HepG2 (cell line): ENCODE data around the gene ZDHHC18. TPM values are rescaled to one million over a fixed set of nuclear protein-coding genes. Genes with fewer than 3 reads are reported as not detected.
A peak's percentile ranks its signal among the peaks of the same experiment; 100 is the strongest.

Experiments
- ATAC-seq: fragments of 200-7000 bp; cut with Tn5 transposase; 3 replicates; pipeline ENCODE4 v1.9.1; 2020; ENCODE audit warnings: mild to moderate bottlenecking, moderate library complexity
- BruUV-seq: library from RNA; stranded (reverse); fragments of 400-500 nt; replicated peaks from 2 replicates; lab custom pipeline; 2021; lab: Mats Ljungman, UMichigan
- CTCF ChIA-PET: fragments of 300-600 bp; formaldehyde crosslinking; extraction: SDS; loops from one replicate; lab custom pipeline; 2021; ENCODE audit warnings: low total read pairs, inconsistent platforms, low intra/inter-chr PET ratio; lab: Yijun Ruan, JAX
- POLR2A ChIA-PET: fragments of 350-600 bp; sonication (Branson Sonifier 250); formaldehyde crosslinking; loops from one replicate; lab custom pipeline; 2020; ENCODE audit warnings: antibody characterized with exemption, inconsistent platforms; lab: Yijun Ruan, JAX
- DNase-seq: peaks from one replicate; pipeline ENCODE4 v3.0.0-alpha.2; 2015; ENCODE audit warnings: low spot score
- FAIRE-seq: peaks from 3 replicates; lab custom pipeline; 2011; peaks lifted over from hg19 to GRCh38; lab: Jason Lieb, UNC
- H2AFZ ChIP-seq: one replicate; pipeline ENCODE4 v1.6.1; 2011; ENCODE audit warnings: low read length, inconsistent platforms
- H3K27ac ChIP-seq: fragments of 300-600 bp; 3 replicates; pipeline ENCODE4 v1.8.0; 2011; ENCODE audit warnings: mixed run types, mild to moderate bottlenecking, mixed read lengths, low read length, inconsistent platforms; ENCODE audit not compliant: insufficient read depth; ENCODE audit errors: extremely low read length
- H3K27me3 ChIP-seq, 2 experiments: fragments of 200-600 bp in 1 of 2; 2 replicates in 1 of 2; 3 replicates in 1 of 2; pipeline versions ENCODE4 v1.6.0 to v1.8.0; 2011; ENCODE audit warnings: low read length in 2 of 2, mild to moderate bottlenecking in 2 of 2, moderate library complexity in 2 of 2, inconsistent platforms in 1 of 2; ENCODE audit not compliant: insufficient read depth in 2 of 2, control insufficient read depth in 1 of 2
- H3K36me3 ChIP-seq, 2 experiments: fragments of 200-600 bp in 1 of 2; replicated peaks in 1 of 2; 2 replicates in 1 of 2; 3 replicates in 1 of 2; pipeline versions ENCODE4 v1.5.1 to v1.8.0; 2011; ENCODE audit warnings: low read length in 2 of 2, inconsistent platforms in 1 of 2; ENCODE audit not compliant: insufficient read depth in 2 of 2, control insufficient read depth in 1 of 2
- H3K4me1 ChIP-seq: 2 replicates; pipeline ENCODE4 v1.5.1; 2012; ENCODE audit warnings: low read length, inconsistent platforms; ENCODE audit not compliant: insufficient read depth
- H3K4me2 ChIP-seq: 2 replicates; pipeline ENCODE4 v1.6.0; 2011; ENCODE audit warnings: low read depth, low read length, inconsistent platforms
- H3K4me3 ChIP-seq, 3 experiments: fragments of 200-600 bp in 1 of 3; sonication (generic), shearing (Covaris generic) in 1 of 3; replicated peaks in 1 of 3; 2 replicates each; pipeline ENCODE4 v1.5.1; 2011 to 2016; ENCODE audit warnings: low read length in 3 of 3, inconsistent platforms in 2 of 3, low read depth in 2 of 3, mild to moderate bottlenecking in 2 of 3, control low read depth in 1 of 3, mixed read lengths in 1 of 3; ENCODE audit not compliant: insufficient read depth in 1 of 3
- H3K79me2 ChIP-seq: one replicate; pipeline ENCODE4 v1.6.1; 2011; ENCODE audit warnings: low read length, inconsistent platforms; ENCODE audit not compliant: insufficient read depth
- H3K9ac ChIP-seq: 2 replicates; pipeline ENCODE4 v1.6.0; 2011; ENCODE audit warnings: mild to moderate bottlenecking, low read depth, low read length, inconsistent platforms; ENCODE audit not compliant: insufficient read depth
- H3K9me3 ChIP-seq: 2 replicates; pipeline ENCODE4 v1.5.1; 2012; ENCODE audit warnings: mild to moderate bottlenecking, low read length
- H4K20me1 ChIP-seq: 2 replicates; pipeline ENCODE4 v1.6.0; 2011; ENCODE audit warnings: inconsistent platforms, mild to moderate bottlenecking, low read length, moderate library complexity; ENCODE audit not compliant: insufficient read depth
- ARID4A ChIP-seq: sonication (generic); formaldehyde crosslinking; IDR thresholded peaks from 2 replicates; pipeline ENCODE4 v1.5.0; 2020; ENCODE audit warnings: mild to moderate bottlenecking, missing genetic modification reagents, borderline replicate concordance
- FUBP1 ChIP-seq: sonication (generic); formaldehyde crosslinking; IDR thresholded peaks from 2 replicates; pipeline ENCODE4 v1.5.1; 2020; ENCODE audit warnings: missing genetic modification reagents, mild to moderate bottlenecking, borderline replicate concordance
- ZBTB34 ChIP-seq: sonication (generic); formaldehyde crosslinking; IDR thresholded peaks from 2 replicates; pipeline ENCODE4 v1.8.0; 2022; ENCODE audit warnings: mild to moderate bottlenecking, missing genetic modification reagents
- ZMYM3 ChIP-seq: sonication (generic); formaldehyde crosslinking; IDR thresholded peaks from 2 replicates; pipeline ENCODE4 v1.5.1; 2020; ENCODE audit warnings: mild to moderate bottlenecking, missing genetic modification reagents
- WGBS: methylation state at CpG from one replicate; pipeline ENCODE4 v1.1.6; 2017; ENCODE audit warnings: low lambda C conversion rate; 5-methylcytosine and 5-hydroxymethylcytosine counted together
- in situ Hi-C: cut with HindIII; loops from 2 replicates; pipeline ENCODE4 v1.10.0; 2017; ENCODE audit warnings: low pct_unique_long_range_greater_than_20kb; ENCODE audit not compliant: extremely low pct_ligation_motif_present
- intact Hi-C: fragments of 100-400 bp; cut with micrococcal nuclease; formaldehyde crosslinking; loops from one replicate; pipeline ENCODE4 v1.10.0; 2022; ENCODE audit not compliant: unreplicated experiment
- polyA plus RNA-seq, 8 experiments: library from polyadenylated mRNA; depleted of rRNA in 3 of 8; stranded (reverse) in 7 of 8; unstranded in 1 of 8; fragments of >200 nt; fragmentation: Illumina TruSeq in 4 of 8; extraction: Trizol in 4 of 8; gene quantifications; 2 replicates each; pipeline versions ENCODE4 v1.2.1 to v1.2.3, GENCODE V29; 2011 to 2016; ENCODE audit warnings: low read depth in 4 of 8, missing spikeins in 1 of 8, mixed read lengths in 1 of 8; ENCODE audit not compliant: insufficient read depth in 1 of 8
- total RNA-seq, 5 experiments: library from RNA; depleted of rRNA; stranded (reverse); fragments of >200 nt; fragmentation: Illumina TruSeq; extraction: Trizol; gene quantifications; 2 replicates each; pipeline ENCODE4 v1.2.3, GENCODE V29; 2016; ENCODE audit warnings: low read depth in 1 of 5

Gene ZDHHC18
- total and polyA plus RNA-seq, 2 of the 13 experiments (the other 11 are each of a cell fraction or from before 2014, with no cell fraction given): 13.2 to 35.3 TPM

GRCh38 chr1:26831059-26831458, 4.6 kb downstream of the ZDHHC18 start:
- no peak for TF ChIP-seq ZBTB34 (CRISPR knock-in tag)
- TF ChIP-seq ZMYM3 (CRISPR knock-in tag): peak; percentile 64
- H2AFZ ChIP-seq: no peak overlapping the region
- H3K9ac ChIP-seq: peak overlapping the region; percentile 37; the same call in 1 of the 2 replicates
- peaks cover 54% of the 10 kb centered on the region for H3K4me1 ChIP-seq
- H3K27me3 ChIP-seq: no peaks in the 10 kb centered on the region
- ChIA-PET POLR2A (interaction anchor here (0.8 to 2.1 kb wide), 5 partner anchors 10 to 59 kb away, joined by 3 to 6 read pairs (median 4); partner anchors contain the start of gene GPN2), CTCF (no interaction called here)
- ATAC-seq (no peak), DNase-seq (no peak), FAIRE-seq (no peak)
- no peaks in the 10 kb centered on the region for H3K9me3 ChIP-seq
- peaks cover 4% of the 10 kb centered on the region; the same call in 1 of the 2 replicates for H4K20me1 ChIP-seq
- peaks cover 8 to 32% of the 10 kb centered on the region in 2 experiments for H3K36me3 ChIP-seq
- peak overlapping the region; percentile 58 for H3K27ac ChIP-seq
- in situ Hi-C loops (no loop called here), intact Hi-C loops (no loop called here)
- peak overlapping the region; percentile 52; the same call in 1 of the 2 replicates for H3K4me2 ChIP-seq
- 93% methylated on average over 3 of the region's 3 CpGs for WGBS
- BruUV-seq: no TSS peak
- H3K79me2 ChIP-seq: peaks cover 23% of the 10 kb centered on the region
- no peak overlapping the region for H3K4me3 ChIP-seq

GRCh38 chr1:26831546-26832248, 5.2 kb downstream of the ZDHHC18 start:
- peaks cover 8 to 33% of the 10 kb centered on the region in 2 experiments for H3K36me3 ChIP-seq
- ChIA-PET CTCF (interaction anchor here (1.2 kb wide), 1 partner anchor 22 kb away, joined by 4 read pairs; no protein-coding TSS in a partner anchor), POLR2A (interaction anchor here (0.8 to 2.1 kb wide), 6 partner anchors 11 to 59 kb away, joined by 3 to 6 read pairs (median 4); partner anchors contain the start of gene GPN2)
- H3K4me1 ChIP-seq: peaks cover 52% of the 10 kb centered on the region
- H2AFZ ChIP-seq: no peak overlapping the region
- H4K20me1 ChIP-seq: peaks cover 4% of the 10 kb centered on the region; the same call in 1 of the 2 replicates
- intact Hi-C loops: no loop called here
- WGBS: 5% methylated on average over 3 of the region's 3 CpGs
- no TSS peak for BruUV-seq
- FAIRE-seq (peak; percentile 92), ATAC-seq (peak; percentile 74), DNase-seq (peak; percentile 91)
- H3K9me3 ChIP-seq: no peaks in the 10 kb centered on the region
- H3K27me3 ChIP-seq: no peaks in the 10 kb centered on the region
- in situ Hi-C loops: no loop called here
- H3K4me2 ChIP-seq: peak overlapping the region; percentile 52
- H3K9ac ChIP-seq: peak overlapping the region; percentile 37; the same call in 1 of the 2 replicates
- peaks cover 23% of the 10 kb centered on the region for H3K79me2 ChIP-seq
- H3K27ac ChIP-seq: peak overlapping the region; percentile 58
- 0 out of 6 replicates have a peak overlapping the region, but pooled peaks of 1 of the 3 experiments have one; percentile 25 for H3K4me3 ChIP-seq
- TF ChIP-seq ARID4A (CRISPR knock-in tag) (peak; percentile 65; the same call in 1 of the 2 replicates), FUBP1 (CRISPR knock-in tag) (0 out of 2 replicates have a peak, but pooled peaks have one; percentile 66)
